Effector memory CD8-positive, alpha-beta T cell (primary cell): ENCODE measurements around the gene CHAC1.

Experiments used
- ATAC-seq: fragments of 150-1000 bp; cut with Tn5 transposase; replicated peaks from 2 replicates; pipeline ENCODE4 v1.10.0; 2021; ENCODE audit warnings: mild to moderate bottlenecking, moderate library complexity
- DNase-seq, 3 experiments: peaks; one replicate each; pipeline ENCODE4 v3.0.0; 2021
- H3K27ac Mint-ChIP-seq, 2 donors: one replicate each; pipeline ENCODE4 v1.8.0; 2022; ENCODE audit warnings: mild to moderate bottlenecking in 2 of 2, mixed read lengths in 2 of 2, moderate library complexity in 2 of 2
- H3K27me3 Mint-ChIP-seq, 2 donors: one replicate each; pipeline ENCODE4 v1.8.0; 2022; ENCODE audit warnings: mixed read lengths in 2 of 2
- H3K36me3 Mint-ChIP-seq: one replicate; pipeline ENCODE4 v1.8.0; 2022; ENCODE audit warnings: mild to moderate bottlenecking, moderate library complexity, mixed read lengths; ENCODE audit not compliant: insufficient read depth
- H3K4me1 Mint-ChIP-seq, 2 donors: one replicate each; pipeline ENCODE4 v1.8.0; 2022; ENCODE audit warnings: low read depth in 2 of 2, mixed read lengths in 2 of 2
- H3K4me3 Mint-ChIP-seq, 2 donors: one replicate each; pipeline ENCODE4 v1.8.0; 2022; ENCODE audit warnings: mild to moderate bottlenecking in 2 of 2, mixed read lengths in 2 of 2, moderate library complexity in 2 of 2
- H3K9me3 Mint-ChIP-seq, 2 donors: one replicate each; pipeline ENCODE4 v1.8.0; 2022; ENCODE audit warnings: mixed read lengths in 2 of 2

The CHAC1 gene

GRCh38 chr15:40915116-40915661 lies 38.1 kb upstream of the CHAC1 start:
- ATAC-seq (no peak), DNase-seq (no peak)
- Mint-ChIP-seq H3K4me3 (no peak overlapping the region), H3K36me3 (no peaks in the 10 kb centered on the region), H3K9me3 (no peaks in the 10 kb centered on the region), H3K27me3 (peaks cover 0 to 12% of the 10 kb centered on the region in 2 donors), H3K4me1 (no peaks in the 10 kb centered on the region), H3K27ac (peak overlapping the region in 1 of 2 donors; percentile 38)

- no peaks in the 10 kb centered on the region for H3K9me3 Mint-ChIP-seq
- H3K27ac Mint-ChIP-seq: no peak overlapping the region
- H3K4me1 Mint-ChIP-seq: no peaks in the 10 kb centered on the region
- peaks cover 0 to 12% of the 10 kb centered on the region in 2 donors for H3K27me3 Mint-ChIP-seq
- no peaks in the 10 kb centered on the region for H3K36me3 Mint-ChIP-seq
- H3K4me3 Mint-ChIP-seq: no peak overlapping the region
- DNase-seq: no peak
- ATAC-seq: no peak
Measured at GRCh38 chr15:40915679-40916078, 37.6 kb upstream of the CHAC1 start.

GRCh38 chr15:40917585-40917984 lies 35.7 kb upstream of the CHAC1 start:
- no peak overlapping the region for H3K4me3 Mint-ChIP-seq
- no peaks in the 10 kb centered on the region for H3K4me1 Mint-ChIP-seq

GRCh38 chr15:40918146-40918798 lies 35.0 kb upstream of the CHAC1 start:
- no peaks in the 10 kb centered on the region for H3K9me3 Mint-ChIP-seq
- H3K27me3 Mint-ChIP-seq: peaks cover 0 to 12% of the 10 kb centered on the region in 2 donors
- H3K36me3 Mint-ChIP-seq: no peaks in the 10 kb centered on the region
- no peak for ATAC-seq
- no peak for DNase-seq
- H3K4me1 Mint-ChIP-seq: no peaks in the 10 kb centered on the region
- H3K4me3 Mint-ChIP-seq: no peak overlapping the region
- no peak overlapping the region for H3K27ac Mint-ChIP-seq

More at GRCh38 chr15:40917585-40917984, 35.7 kb upstream of the CHAC1 start:
- no peaks in the 10 kb centered on the region for H3K9me3 Mint-ChIP-seq
- no peak for ATAC-seq
- no peak overlapping the region for H3K27ac Mint-ChIP-seq
- peaks cover 0 to 12% of the 10 kb centered on the region in 2 donors for H3K27me3 Mint-ChIP-seq
- H3K36me3 Mint-ChIP-seq: no peaks in the 10 kb centered on the region
- DNase-seq: no peak

- no peak for DNase-seq
- Mint-ChIP-seq H3K27ac (no peak overlapping the region), H3K27me3 (peaks cover 0 to 12% of the 10 kb centered on the region in 2 donors), H3K9me3 (no peaks in the 10 kb centered on the region), H3K4me3 (no peak overlapping the region), H3K36me3 (no peaks in the 10 kb centered on the region), H3K4me1 (no peaks in the 10 kb centered on the region)
- no peak for ATAC-seq
Measured at GRCh38 chr15:40918799-40919392, 34.4 kb upstream of the CHAC1 start.

- no peak for ATAC-seq
- no peak overlapping the region for H3K27ac Mint-ChIP-seq
- peaks cover 2 to 11% of the 10 kb centered on the region in 2 donors for H3K4me1 Mint-ChIP-seq
- no peaks in the 10 kb centered on the region for H3K9me3 Mint-ChIP-seq
- H3K27me3 Mint-ChIP-seq: peaks cover 15 to 30% of the 10 kb centered on the region in 2 donors
- H3K36me3 Mint-ChIP-seq: no peaks in the 10 kb centered on the region
- DNase-seq: no peak
- H3K4me3 Mint-ChIP-seq: no peak overlapping the region
Measured at GRCh38 chr15:40921949-40922607, 31.2 kb upstream of the CHAC1 start.

- DNase-seq (no peak), ATAC-seq (no peak)
- Mint-ChIP-seq H3K36me3 (no peaks in the 10 kb centered on the region), H3K9me3 (no peaks in the 10 kb centered on the region), H3K27me3 (peaks cover 20 to 33% of the 10 kb centered on the region in 2 donors), H3K4me3 (no peak overlapping the region), H3K4me1 (peaks cover 4 to 14% of the 10 kb centered on the region in 2 donors), H3K27ac (no peak overlapping the region)
Measured at GRCh38 chr15:40922608-40923005, 30.7 kb upstream of the CHAC1 start.

GRCh38 chr15:40923551-40923950 lies 29.7 kb upstream of the CHAC1 start:
- H3K9me3 Mint-ChIP-seq: no peaks in the 10 kb centered on the region
- H3K27ac Mint-ChIP-seq: no peak overlapping the region
- ATAC-seq (no peak), DNase-seq (no peak)
- H3K36me3 Mint-ChIP-seq: no peaks in the 10 kb centered on the region
- peaks cover 20 to 40% of the 10 kb centered on the region in 2 donors for H3K27me3 Mint-ChIP-seq
- H3K4me1 Mint-ChIP-seq: peaks cover 5 to 14% of the 10 kb centered on the region in 2 donors
- no peak overlapping the region for H3K4me3 Mint-ChIP-seq

- Mint-ChIP-seq H3K36me3 (no peaks in the 10 kb centered on the region), H3K27ac (no peak overlapping the region), H3K4me1 (peaks cover 20 to 31% of the 10 kb centered on the region in 2 donors), H3K9me3 (no peaks in the 10 kb centered on the region), H3K27me3 (peaks cover 32 to 60% of the 10 kb centered on the region in 2 donors), H3K4me3 (peak overlapping the region in 1 of 2 donors; percentile 81)
- DNase-seq (no peak), ATAC-seq (no peak)
Measured at GRCh38 chr15:40925495-40925862, 27.8 kb upstream of the CHAC1 start.

GRCh38 chr15:40925863-40926658 lies 27.2 kb upstream of the CHAC1 start:
- H3K9me3 Mint-ChIP-seq: no peaks in the 10 kb centered on the region
- H3K27ac Mint-ChIP-seq: no peak overlapping the region
- H3K4me3 Mint-ChIP-seq: peak overlapping the region; percentile 75 to 81
- H3K4me1 Mint-ChIP-seq: peaks cover 26 to 37% of the 10 kb centered on the region in 2 donors
- ATAC-seq: peak; percentile 42
- H3K27me3 Mint-ChIP-seq: peaks cover 38 to 66% of the 10 kb centered on the region in 2 donors
- DNase-seq: no peak
- peaks cover 2% of the 10 kb centered on the region for H3K36me3 Mint-ChIP-seq

GRCh38 chr15:40926659-40927494 lies 26.4 kb upstream of the CHAC1 start:
- Mint-ChIP-seq H3K9me3 (no peaks in the 10 kb centered on the region), H3K27me3 (peaks cover 46 to 74% of the 10 kb centered on the region in 2 donors), H3K4me1 (peaks cover 28 to 43% of the 10 kb centered on the region in 2 donors), H3K36me3 (peaks cover 2% of the 10 kb centered on the region), H3K27ac (no peak overlapping the region), H3K4me3 (peak overlapping the region; percentile 75 to 81)
- ATAC-seq (no peak), DNase-seq (no peak)

GRCh38 chr15:40927495-40927872 lies 25.8 kb upstream of the CHAC1 start:
- Mint-ChIP-seq H3K4me3 (peak overlapping the region; percentile 75 to 81), H3K4me1 (peaks cover 28 to 46% of the 10 kb centered on the region in 2 donors), H3K9me3 (no peaks in the 10 kb centered on the region), H3K27me3 (peaks cover 52 to 80% of the 10 kb centered on the region in 2 donors), H3K27ac (no peak overlapping the region), H3K36me3 (peaks cover 2% of the 10 kb centered on the region)
- no peak for DNase-seq
- no peak for ATAC-seq
